A549 (cell line): ENCODE results near the gene MICU2. TPM values are rescaled to one million over a fixed set of nuclear protein-coding genes. Genes with fewer than 3 reads are reported as not detected.
A peak's percentile ranks its signal among the peaks of the same experiment; 100 is the strongest.

Source experiments
- ATAC-seq, 2 experiments: fragments of 200-7000 bp in 1 of 2; fragments of >200 bp in 1 of 2; cut with Nextera tagmentation in 1 of 2; cut with Tn5 transposase in 1 of 2; 3 replicates each; pipeline versions ENCODE4 v1.8.0 to v1.9.1; 2018 to 2020; ENCODE audit warnings: mild to moderate bottlenecking in 1 of 2, moderate library complexity in 1 of 2
- CTCF ChIA-PET: fragments of 300-600 bp; sonication (Branson Sonifier 250); formaldehyde crosslinking; extraction: SDS; loops from one replicate; lab custom pipeline; 2021; ENCODE audit warnings: antibody characterized with exemption, inconsistent platforms; lab: Yijun Ruan, JAX
- POLR2A ChIA-PET: fragments of 350-600 bp; formaldehyde crosslinking; extraction: SDS; loops from one replicate; lab custom pipeline; 2021; ENCODE audit warnings: antibody characterized with exemption, inconsistent platforms; lab: Yijun Ruan, JAX
- DNase-seq, 2 experiments: peaks; one replicate each; pipeline versions ENCODE4 v3.0.0 to v3.0.0-alpha.2; 2011 to 2016; ENCODE audit warnings: low read depth in 1 of 2, low spot score in 1 of 2
- FAIRE-seq: peaks from 2 replicates; lab custom pipeline; 2011; peaks lifted over from hg19 to GRCh38; lab: Jason Lieb, UNC
- H3K27ac ChIP-seq, 2 experiments: fragments of >200 bp; sonication (Bioruptor Twin); formaldehyde crosslinking; 3 replicates each; pipeline ENCODE4 v1.5.1; 2016 to 2017
- H3K4me1 ChIP-seq: fragments of >200 bp; sonication (Bioruptor Twin); formaldehyde crosslinking; 3 replicates; pipeline ENCODE4 v1.6.1; 2016
- H3K4me2 ChIP-seq: fragments of >200 bp; sonication (Bioruptor Twin); formaldehyde crosslinking; 3 replicates; pipeline ENCODE4 v1.6.1; 2016
- H3K4me3 ChIP-seq: fragments of >200 bp; sonication (Bioruptor Twin); formaldehyde crosslinking; 3 replicates; pipeline ENCODE4 v1.5.1; 2016
- H3K9me3 ChIP-seq: fragments of >200 bp; sonication (Bioruptor Twin); formaldehyde crosslinking; 3 replicates; pipeline ENCODE4 v1.6.1; 2016
- BHLHE40 ChIP-seq: IDR thresholded peaks from 2 replicates; pipeline ENCODE4 v1.6.1; 2012; ENCODE audit warnings: low read depth, low read length, inconsistent platforms
- CBX2 ChIP-seq: fragments of 200-600 bp; sonication (generic); IDR thresholded peaks from 2 replicates; pipeline ENCODE4 v1.6.1; 2016; ENCODE audit warnings: low read depth, mild to moderate bottlenecking, borderline replicate concordance
- CEBPB ChIP-seq, 2 experiments: fragments of >200 bp in 1 of 2; sonication (Bioruptor Twin) in 1 of 2; formaldehyde crosslinking in 1 of 2; IDR thresholded peaks; 2 replicates each; pipeline ENCODE4 v1.6.1; 2012 to 2016
- CHD2 ChIP-seq: fragments of 150-350 bp; IDR thresholded peaks from 2 replicates; pipeline ENCODE4 v1.6.1; 2014; ENCODE audit warnings: low read length; ENCODE audit not compliant: partially characterized antibody
- EHF ChIP-seq: fragments of 250-450 bp; sonication (Bioruptor Pico); IDR thresholded peaks from 2 replicates; pipeline ENCODE4 v1.5.0; 2020; ENCODE audit warnings: mild to moderate bottlenecking
- FOSB ChIP-seq: fragments of 250-450 bp; sonication (Bioruptor Pico); IDR thresholded peaks from 2 replicates; pipeline ENCODE4 v1.5.0; 2020; ENCODE audit warnings: mild to moderate bottlenecking, moderate library complexity
- FOXS1 ChIP-seq: fragments of 250-450 bp; sonication (Bioruptor Pico); IDR thresholded peaks from 2 replicates; pipeline ENCODE4 v1.5.0; 2020; ENCODE audit warnings: mild to moderate bottlenecking, moderate library complexity
- HEYL ChIP-seq: fragments of 250-450 bp; sonication (Bioruptor Pico); IDR thresholded peaks from 2 replicates; pipeline ENCODE4 v1.8.0; 2021; ENCODE audit warnings: mild to moderate bottlenecking, moderate library complexity
- HMGXB4 ChIP-seq: fragments of 250-450 bp; sonication (Bioruptor Pico); IDR thresholded peaks from 2 replicates; pipeline ENCODE4 v1.5.0; 2021; ENCODE audit warnings: mild to moderate bottlenecking, moderate library complexity, borderline replicate concordance
- HOXB5 ChIP-seq: fragments of 250-450 bp; sonication (Bioruptor Pico); IDR thresholded peaks from 2 replicates; pipeline ENCODE4 v1.5.0; 2020; ENCODE audit warnings: mild to moderate bottlenecking, moderate library complexity
- JUNB ChIP-seq: fragments of >200 bp; sonication (Bioruptor Twin); formaldehyde crosslinking; IDR thresholded peaks from 2 replicates; pipeline ENCODE4 v1.6.1; 2016
- KDM5A ChIP-seq: fragments of 200-600 bp; sonication (generic); IDR thresholded peaks from 2 replicates; pipeline ENCODE4 v1.6.1; 2016; ENCODE audit warnings: antibody characterized with exemption, mild to moderate bottlenecking
- NPAS2 ChIP-seq: fragments of 250-450 bp; sonication (Bioruptor Pico); IDR thresholded peaks from 2 replicates; pipeline ENCODE4 v1.8.0; 2022; ENCODE audit warnings: mild to moderate bottlenecking, moderate library complexity, borderline replicate concordance
- POLR2AphosphoS2 ChIP-seq: conservative IDR thresholded peaks from 2 replicates; pipeline ENCODE4 v1.6.1; 2012; ENCODE audit warnings: low read length, improper control_type of control experiment, inconsistent platforms
- RARB ChIP-seq: fragments of 250-450 bp; sonication (Bioruptor Pico); IDR thresholded peaks from 2 replicates; pipeline ENCODE4 v1.8.0; 2021; ENCODE audit warnings: mild to moderate bottlenecking, moderate library complexity
- RCOR1 ChIP-seq: fragments of 150-350 bp; IDR thresholded peaks from 2 replicates; pipeline ENCODE4 v1.6.1; 2014; ENCODE audit warnings: antibody characterized with exemption, low read length, low read depth
- RFX5 ChIP-seq: fragments of 450-650 bp; IDR thresholded peaks from 2 replicates; pipeline ENCODE4 v1.7.1; 2014; ENCODE audit warnings: antibody characterized with exemption, mild to moderate bottlenecking, moderate library complexity
- RNF2 ChIP-seq: fragments of 200-600 bp; sonication (generic); IDR thresholded peaks from 2 replicates; pipeline ENCODE4 v1.6.1; 2016; ENCODE audit warnings: low read depth, mild to moderate bottlenecking, antibody characterized with exemption, moderate library complexity, borderline replicate concordance
- SMC3 ChIP-seq: fragments of >200 bp; sonication (Bioruptor Twin); formaldehyde crosslinking; IDR thresholded peaks from 3 replicates; pipeline ENCODE4 v1.6.1; 2018; ENCODE audit warnings: inconsistent platforms
- ZSCAN20 ChIP-seq: fragments of 250-450 bp; sonication (Bioruptor Pico); IDR thresholded peaks from 2 replicates; pipeline ENCODE4 v1.8.0; 2022; ENCODE audit warnings: mild to moderate bottlenecking, moderate library complexity
- WGBS: methylation state at CpG from one replicate; pipeline ENCODE4 v1.1.6; 2017; ENCODE audit errors: missing lambda C conversion rate; 5-methylcytosine and 5-hydroxymethylcytosine counted together
- polyA plus RNA-seq, 4 experiments: library from polyadenylated mRNA; depleted of rRNA in 3 of 4; stranded (reverse); fragments of >200 nt; fragmentation: RNase III in 1 of 4; extraction: RNeasy Plus Mini Kit Qiagen cat#74134 plus additional on column Dnase treatment in 1 of 4; gene quantifications; 2 replicates in 3 of 4; 3 replicates in 1 of 4; pipeline ENCODE4 v1.2.3, GENCODE V29; 2011 to 2017
- TF ChIP-seq, protein P1 (sequence below): IDR thresholded peaks from 2 replicates; pipeline ENCODE4 v1.6.1; 2012

MICU2 gene
- polyA plus RNA-seq, 2 of the 4 experiments (the other 2 are of a cell fraction) = 24.7 to 42.6 TPM

GRCh38 chr13:21516805-21517204 is 87.2 kb downstream of the MICU2 start:
- DNase-seq = no peak
- WGBS = 95% methylated on average over 2 of the region's 2 CpGs
- CTCF ChIA-PET = no interaction called here
- no peaks in the 10 kb centered on the region for H3K9me3 ChIP-seq
- no peak for ATAC-seq
- FAIRE-seq = no peak
- POLR2A ChIA-PET = no interaction called here
- H3K4me2 ChIP-seq = no peak overlapping the region
- H3K4me3 ChIP-seq = no peak overlapping the region
- H3K27ac ChIP-seq = no peak overlapping the region
- TF ChIP-seq POLR2AphosphoS2 = no peak
- no peak for TF ChIP-seq KDM5A
- TF ChIP-seq RCOR1 = no peak
- H3K4me1 ChIP-seq = peaks cover 7% of the 10 kb centered on the region; the same call in 1 of the 3 replicates

DNA sequence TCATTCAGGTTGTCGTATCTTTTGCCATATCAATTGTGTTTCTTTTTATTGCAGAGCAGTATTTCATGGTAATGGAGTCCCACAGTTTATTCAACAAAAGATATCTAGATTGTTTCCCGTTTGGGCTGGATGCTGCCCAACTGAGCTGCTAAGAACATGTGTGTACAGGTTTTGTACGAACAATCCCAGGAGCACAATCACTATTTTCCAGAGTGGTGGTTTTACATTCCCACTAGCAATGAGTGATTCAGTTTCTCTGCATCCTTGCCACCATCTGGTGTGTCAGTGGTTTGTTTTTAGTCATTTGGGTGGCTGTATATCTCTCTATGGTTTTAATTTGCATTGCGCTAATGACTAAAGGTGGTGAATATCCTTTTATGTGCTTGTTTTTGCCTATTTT is 92.1 kb downstream of the MICU2 start:
- no peak overlapping the region for H3K4me2 ChIP-seq
- no peak overlapping the region for H3K27ac ChIP-seq
- DNase-seq = no peak
- no peaks in the 10 kb centered on the region for H3K9me3 ChIP-seq
- WGBS = 89% methylated on average over 4 of the region's 4 CpGs
- no peak for FAIRE-seq
- H3K4me3 ChIP-seq = no peak overlapping the region
- ChIA-PET POLR2A (no interaction called here), CTCF (no interaction called here)
- TF ChIP-seq NPAS2 (CRISPR knock-in tag) (no peak), RNF2 (no peak)
- ATAC-seq = no peak
- H3K4me1 ChIP-seq = no peaks in the 10 kb centered on the region

DNA sequence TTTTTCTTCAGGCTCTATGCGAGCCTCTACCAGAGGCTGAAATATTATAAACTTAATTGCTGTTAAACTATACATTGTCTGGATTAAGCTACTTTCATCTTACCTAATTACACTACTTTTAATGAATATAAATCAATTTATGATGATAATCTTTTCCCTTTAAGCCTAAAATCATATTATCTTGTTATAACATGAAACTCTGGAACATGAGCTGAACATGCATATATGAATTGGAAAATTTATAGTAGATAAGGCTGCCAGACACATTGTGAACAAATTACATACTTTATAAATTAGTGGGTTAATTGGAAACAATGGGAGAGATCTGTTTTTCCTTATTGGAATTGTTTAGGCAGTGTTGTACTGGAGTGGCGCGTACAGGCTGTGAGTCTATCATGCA is 99.6 kb downstream of the MICU2 start:
- Histone ChIP-seq H3K27ac (no peak overlapping the region), H3K4me3 (no peak overlapping the region), H3K4me2 (no peak overlapping the region), H3K9me3 (no peaks in the 10 kb centered on the region), H3K4me1 (no peaks in the 10 kb centered on the region)
- CTCF ChIA-PET = no interaction called here
- TF ChIP-seq CHD2 (no peak), HEYL (CRISPR knock-in tag) (no peak), RFX5 (no peak), ZSCAN20 (CRISPR knock-in tag) (no peak), HMGXB4 (no peak), EHF (CRISPR knock-in tag) (no peak), HOXB5 (CRISPR knock-in tag) (no peak), RARB (CRISPR knock-in tag) (no peak), RNF2 (no peak)
- TF ChIP-seq, protein P1, sequence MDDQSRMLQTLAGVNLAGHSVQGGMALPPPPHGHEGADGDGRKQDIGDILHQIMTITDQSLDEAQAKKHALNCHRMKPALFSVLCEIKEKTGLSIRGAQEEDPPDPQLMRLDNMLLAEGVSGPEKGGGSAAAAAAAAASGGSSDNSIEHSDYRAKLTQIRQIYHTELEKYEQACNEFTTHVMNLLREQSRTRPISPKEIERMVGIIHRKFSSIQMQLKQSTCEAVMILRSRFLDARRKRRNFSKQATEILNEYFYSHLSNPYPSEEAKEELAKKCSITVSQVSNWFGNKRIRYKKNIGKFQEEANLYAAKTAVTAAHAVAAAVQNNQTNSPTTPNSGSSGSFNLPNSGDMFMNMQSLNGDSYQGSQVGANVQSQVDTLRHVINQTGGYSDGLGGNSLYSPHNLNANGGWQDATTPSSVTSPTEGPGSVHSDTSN = no peak
- POLR2A ChIA-PET = no interaction called here
- FAIRE-seq = no peak
- no peak for ATAC-seq
- WGBS = 93% methylated on average over 3 of the region's 3 CpGs
- DNase-seq = no peak

- H3K4me1 ChIP-seq = no peaks in the 10 kb centered on the region
- 94% methylated on average over 3 of the region's 3 CpGs for WGBS
- POLR2A ChIA-PET = no interaction called here
- peak in 1 of 2 experiments; percentile 44; a peak in 1 of 6 replicates for ATAC-seq
- peak in 1 of 2 experiments; percentile 12 for DNase-seq
- H3K4me2 ChIP-seq = no peak overlapping the region
- no peak overlapping the region for H3K4me3 ChIP-seq
- no peaks in the 10 kb centered on the region for H3K9me3 ChIP-seq
- no peak overlapping the region for H3K27ac ChIP-seq
- no peak for FAIRE-seq
- CTCF ChIA-PET = no interaction called here
- TF ChIP-seq JUNB = no peak
- no peak for TF ChIP-seq FOXS1 (CRISPR knock-in tag)
- TF ChIP-seq FOSB (CRISPR knock-in tag) = no peak
- TF ChIP-seq BHLHE40 = no peak
- TF ChIP-seq SMC3 = no peak
- TF ChIP-seq CEBPB (IDR thresholded peaks at IDR 0.05) = no peak
- TF ChIP-seq CBX2 = no peak
- TF ChIP-seq, all 56 proteins: peak for 0
These were observed 102.3 kb downstream of the MICU2 start for GRCh38 chr13:21501686-21502085.
